DMS 273 (cell line): Measurements from ENCODE around the gene ANGEL2.
"Not testable (repeated sequence)": the region's sequence is repeated elsewhere in the genome, so short reads cannot be mapped to it uniquely, and the experiment has no call there.

Source experiments
- DNase-seq: peaks from one replicate; lab custom pipeline; 2025; ENCODE audit not compliant: unreplicated experiment; lab: John Stamatoyannopoulos, UW

ANGEL2 gene

GRCh38 chr1:213020016-213020415, 4.3 kb upstream of the ANGEL2 start:
- DNase-seq: no peak

GRCh38 chr1:213019450-213019849, 3.8 kb upstream of the ANGEL2 start:
- no peak for DNase-seq

DNA sequence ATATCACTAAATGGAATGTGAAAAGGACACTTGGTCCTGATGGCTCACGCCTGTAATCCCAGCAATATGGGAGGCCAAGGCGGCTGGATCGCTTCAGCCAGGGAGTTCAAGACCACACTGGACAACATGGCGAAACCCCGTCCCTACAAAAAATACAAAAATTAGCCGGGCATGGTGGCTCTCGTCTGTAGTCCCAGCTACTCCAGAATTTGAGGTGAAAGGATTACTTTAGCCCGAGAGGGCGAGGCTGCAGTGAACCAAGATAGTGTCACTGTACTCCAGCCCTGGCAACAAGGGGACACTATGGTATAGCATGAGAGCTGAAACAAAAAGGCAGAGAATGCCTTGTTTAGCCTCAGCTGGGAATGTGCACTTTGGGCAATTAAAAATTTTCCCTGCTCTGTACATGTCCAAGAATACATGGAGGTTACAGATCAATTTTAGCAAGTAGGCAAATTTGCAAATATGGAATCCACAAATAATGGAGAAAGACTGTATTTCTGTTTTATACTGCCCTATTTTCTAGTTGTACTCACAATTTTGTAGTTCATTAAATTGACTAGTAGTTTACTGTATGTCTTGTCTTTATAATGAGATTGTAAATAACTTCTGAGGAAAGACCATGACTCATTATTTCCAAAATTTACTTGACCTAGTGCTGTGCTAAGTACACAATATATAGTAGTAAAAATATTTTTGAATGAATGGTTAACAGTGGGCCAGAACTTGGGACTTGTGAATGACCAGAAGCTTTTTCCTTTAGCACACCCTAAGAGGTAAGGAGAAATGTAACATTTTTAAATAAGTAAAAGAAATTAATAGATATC, 2.0 kb upstream of the ANGEL2 start:
- no peak for DNase-seq

GRCh38 chr1:213014642-213015041, 1.0 kb downstream of the ANGEL2 start:
- peak; percentile 61 for DNase-seq

- no peak for DNase-seq
Measured at GRCh38 chr1:213008564-213008963, 7.1 kb downstream of the ANGEL2 start.

GRCh38 chr1:213003256-213003655, 12.4 kb downstream of the ANGEL2 start:
- no peak for DNase-seq

- DNase-seq: no peak
Measured at GRCh38 chr1:212994926-212995325, 20.7 kb downstream of the ANGEL2 start.

DNA sequence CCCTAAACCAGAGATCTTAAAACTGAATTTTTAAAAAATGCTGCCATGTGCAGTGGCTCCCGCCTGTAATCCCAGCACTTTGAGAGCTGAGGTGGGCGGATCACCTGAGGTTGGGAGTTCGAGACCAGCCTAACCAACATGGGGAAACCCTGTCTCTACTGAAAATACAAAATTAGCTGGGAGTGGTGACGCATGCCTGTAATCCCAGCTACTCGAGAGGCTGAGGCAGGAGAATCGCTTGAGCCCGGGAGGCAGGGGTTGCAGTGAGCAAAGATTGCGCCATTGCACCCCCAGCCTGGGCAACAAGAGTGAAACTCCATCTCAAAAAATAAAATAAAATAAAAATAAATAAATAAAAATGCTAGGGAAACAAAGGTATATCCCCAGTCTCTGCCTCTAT, 21.7 kb downstream of the ANGEL2 start:
- not testable (repeated sequence) for DNase-seq

DNA sequence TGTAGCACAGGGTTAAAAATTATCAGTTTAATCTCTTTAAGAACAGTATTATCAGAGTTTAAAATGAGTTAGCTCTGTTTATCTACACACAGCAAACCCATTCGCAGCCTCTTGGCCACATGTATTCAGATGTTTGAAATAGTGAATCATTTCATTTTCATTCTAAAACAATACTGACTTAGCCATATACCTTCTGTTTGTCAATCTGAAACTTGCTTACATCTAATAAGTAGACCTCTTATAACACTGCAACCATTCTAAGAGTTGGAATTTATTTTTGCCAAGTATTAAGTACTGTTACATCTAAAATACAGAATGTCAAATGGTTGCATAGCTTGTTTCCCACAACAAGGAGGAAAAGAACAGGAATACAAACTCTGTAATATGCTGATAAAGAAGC, 25.4 kb downstream of the ANGEL2 start:
- DNase-seq: no peak

GRCh38 chr1:212987702-212988322, 27.9 kb downstream of the ANGEL2 start:
- no peak for DNase-seq

GRCh38 chr1:212986551-212986950, 29.1 kb downstream of the ANGEL2 start:
- no peak for DNase-seq

- no peak for DNase-seq
Measured at GRCh38 chr1:212984522-212985291, 31.0 kb downstream of the ANGEL2 start.

DNA sequence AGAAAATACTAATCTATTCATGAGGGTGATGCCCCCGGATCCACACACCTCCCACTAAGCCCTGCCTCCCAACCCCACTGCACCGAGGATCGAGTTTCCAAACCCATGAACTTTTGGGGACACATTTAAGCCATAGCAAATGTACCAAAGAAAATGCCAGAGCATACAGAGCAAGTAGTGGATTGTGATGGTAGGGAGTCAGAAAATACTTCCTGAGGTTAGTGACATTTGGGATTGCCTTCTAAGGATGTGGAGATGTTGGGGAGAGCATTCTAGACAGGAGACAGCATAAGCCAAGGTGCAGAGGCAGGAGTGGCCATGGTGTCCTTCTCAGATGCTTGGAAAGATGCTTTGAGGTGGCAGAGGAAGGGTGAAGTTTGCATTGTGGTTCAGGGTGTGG, 32.2 kb downstream of the ANGEL2 start:
- DNase-seq: no peak

DNA sequence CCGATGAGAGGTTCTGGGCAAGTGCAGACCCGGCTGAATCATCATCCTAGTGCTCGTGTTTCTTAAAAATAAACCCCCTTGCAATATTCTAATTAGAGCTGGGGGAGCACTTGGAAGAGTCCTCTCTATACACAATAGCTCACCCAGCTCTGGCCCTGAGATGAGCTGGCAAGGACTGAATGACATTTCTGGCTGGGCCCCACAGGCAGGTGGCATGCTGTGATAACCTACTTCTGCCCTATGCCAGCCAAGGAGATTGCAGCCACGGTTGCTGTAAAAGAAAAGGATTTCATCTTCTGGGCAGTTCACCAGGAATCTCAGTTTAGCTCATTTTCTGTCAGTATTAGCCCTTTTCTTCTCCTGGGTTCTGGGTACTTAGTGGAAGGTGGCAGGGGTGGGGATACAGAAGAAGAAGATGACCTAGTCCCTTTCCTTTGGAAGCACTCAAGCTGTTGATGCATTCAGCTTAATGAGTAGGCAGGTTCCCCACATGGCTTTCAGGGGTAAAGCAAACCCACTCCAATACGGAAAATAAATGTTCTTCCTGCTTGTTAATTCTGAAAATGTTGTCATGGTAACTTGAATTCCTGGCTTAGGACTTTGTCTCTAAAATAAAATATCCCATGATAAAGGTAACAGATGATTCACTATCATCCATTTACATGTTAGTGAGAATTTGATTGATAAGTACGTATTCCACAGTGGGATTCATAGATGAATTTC, 33.1 kb downstream of the ANGEL2 start:
- DNase-seq: peak; percentile 55

DNA sequence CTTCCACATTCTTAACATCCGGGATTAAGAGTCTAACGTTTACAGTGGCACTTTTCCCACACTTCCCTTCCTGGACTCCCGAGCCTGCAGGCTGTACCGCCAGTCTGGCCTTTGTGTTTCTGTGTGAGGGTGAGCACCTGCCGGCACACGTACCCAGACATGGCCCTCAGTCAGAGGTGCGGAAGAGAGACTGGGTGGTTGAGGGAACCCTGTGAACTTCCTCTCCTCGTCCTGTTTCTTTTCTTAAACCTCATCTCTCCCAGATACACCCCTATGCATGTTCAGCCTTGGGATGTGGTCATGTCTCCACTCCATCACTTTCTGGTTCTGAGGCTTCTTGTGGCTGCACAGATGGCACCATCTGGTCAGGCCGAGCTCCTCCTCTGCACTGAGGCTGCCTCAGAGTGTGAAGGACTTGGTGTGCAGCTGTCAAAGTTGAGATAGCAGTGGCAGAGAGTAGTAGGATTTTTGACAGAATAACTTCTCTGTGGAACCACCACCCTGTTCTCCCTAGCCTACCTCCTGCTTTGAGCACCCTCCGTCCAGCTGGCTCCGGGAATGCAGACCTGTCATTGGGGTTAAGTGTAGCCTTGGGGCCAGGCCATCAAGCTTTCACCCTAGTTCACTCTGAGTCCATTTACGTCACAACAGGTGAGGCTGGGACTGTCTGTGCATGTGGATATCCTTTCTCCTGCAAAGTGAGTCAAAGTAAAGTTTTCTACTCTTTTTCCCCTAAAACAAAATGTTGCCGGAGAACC, 33.9 kb downstream of the ANGEL2 start:
- DNase-seq: peak; percentile 95

DNA sequence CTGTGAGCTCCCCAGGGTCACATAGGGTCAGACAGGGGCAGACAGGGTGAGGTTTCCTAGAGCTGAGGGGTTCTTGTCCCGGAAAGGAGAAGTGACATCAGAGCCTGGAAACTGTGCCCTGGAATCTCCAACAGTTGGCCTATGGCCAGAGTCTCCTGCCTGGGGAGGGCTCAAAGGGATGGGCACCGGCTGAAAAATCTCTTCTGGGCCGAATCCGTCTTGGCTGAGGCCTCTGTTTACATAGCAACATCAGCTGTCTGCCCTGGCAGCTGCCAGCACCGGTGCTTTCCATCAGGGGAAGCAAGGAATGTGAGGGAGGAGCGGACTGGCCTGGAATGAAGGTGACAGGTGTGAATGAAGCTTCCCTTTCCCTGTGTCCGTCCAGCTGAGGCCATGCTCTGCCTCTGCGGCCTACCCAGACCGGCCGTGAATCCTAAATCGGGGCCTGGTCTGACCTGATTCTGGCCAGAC, 34.6 kb downstream of the ANGEL2 start:
- DNase-seq: peak; percentile 91

DNA sequence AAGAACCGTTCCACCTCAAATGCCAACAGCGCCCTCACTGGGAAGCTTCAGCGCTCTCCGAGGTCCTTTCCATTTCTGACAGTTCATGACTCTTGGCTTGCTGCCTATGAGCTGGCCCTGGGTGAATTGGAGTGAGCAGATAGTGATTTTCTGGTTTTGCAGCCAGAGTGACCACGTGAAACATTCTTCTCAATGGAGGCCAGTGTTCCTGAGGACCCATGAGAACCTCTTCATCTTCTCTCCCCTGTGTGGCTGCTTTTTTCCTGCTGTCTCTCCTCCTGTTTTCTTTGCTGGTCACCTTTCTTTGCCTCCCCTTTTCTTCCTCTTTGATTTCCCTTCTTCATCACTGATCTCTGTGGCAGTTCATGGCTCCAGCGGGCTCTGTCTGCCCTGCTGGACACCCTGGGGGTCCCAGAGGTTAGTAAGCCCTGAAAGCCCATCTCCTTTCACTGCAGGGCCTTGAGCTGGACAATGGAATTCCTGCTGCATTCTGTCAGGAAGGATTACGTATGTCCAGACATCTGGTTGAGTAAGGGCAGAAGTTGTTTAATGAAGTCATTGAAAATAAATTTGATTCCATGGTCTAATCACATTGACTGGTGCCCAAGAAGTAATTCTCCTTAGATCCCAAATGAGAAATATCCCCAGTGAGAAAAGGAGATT, 35.4 kb downstream of the ANGEL2 start:
- peak; percentile 53 for DNase-seq

DNA sequence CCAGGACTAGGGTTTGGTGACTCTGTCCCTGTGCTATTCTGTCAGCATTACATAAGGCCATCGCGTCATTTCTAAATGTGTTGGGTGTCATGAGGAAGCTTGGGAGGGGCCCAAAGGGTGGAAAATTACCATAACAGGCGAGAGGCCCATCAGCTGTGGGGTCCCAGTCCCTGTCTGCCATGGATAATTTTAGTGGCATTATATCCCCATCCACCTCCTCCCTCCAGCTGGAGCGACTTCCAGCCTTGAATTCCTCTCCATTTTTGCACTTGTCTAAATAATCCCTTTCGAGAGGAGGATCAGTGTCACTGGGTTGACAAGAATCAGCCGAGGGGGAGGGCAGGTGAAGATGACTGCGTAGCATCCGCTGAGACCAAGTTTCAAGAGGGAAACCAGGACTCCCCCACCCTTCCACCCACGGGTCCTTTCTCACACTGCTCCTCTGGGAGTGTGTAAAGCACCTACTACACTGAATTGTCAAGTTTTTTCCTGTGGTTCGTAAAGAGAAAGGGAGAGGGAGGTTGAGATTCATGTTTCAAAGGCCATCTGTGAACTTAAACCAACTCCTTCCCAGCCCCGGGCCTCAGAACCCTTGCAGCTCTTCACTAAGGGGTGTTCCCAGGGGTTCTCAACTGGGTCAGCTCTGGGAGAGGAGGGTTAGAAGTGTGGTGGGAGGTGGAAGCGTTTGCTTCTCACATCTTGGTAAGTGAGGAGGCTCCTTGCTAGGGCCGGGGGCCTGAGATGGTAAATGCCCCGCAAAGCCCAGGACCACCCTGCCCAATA, 36.1 kb downstream of the ANGEL2 start:
- peak; percentile 53 for DNase-seq
